RWPE2 (cell line): ENCODE data around the gene DELE1.

Source experiments
- ATAC-seq: fragments of 200-7000 bp; cut with Tn5 transposase; 3 replicates; pipeline ENCODE4 v1.9.1; 2021; ENCODE audit warnings: low read depth
- DNase-seq: peaks from one replicate; pipeline ENCODE4 v3.0.0-alpha.2; 2020; ENCODE audit warnings: low spot score
- H3K27ac ChIP-seq: fragments of 450-650 bp; 2 replicates; pipeline ENCODE4 v1.5.1; 2017; ENCODE audit warnings: mild to moderate bottlenecking; ENCODE audit not compliant: poor library complexity, severe bottlenecking
- H3K27me3 ChIP-seq: fragments of 250-450 bp; sonication (Bioruptor Pico); 2 replicates; pipeline ENCODE4 v1.5.1; 2021; ENCODE audit warnings: mild to moderate bottlenecking, moderate library complexity; ENCODE audit not compliant: insufficient read depth, poor library complexity, severe bottlenecking
- H3K36me3 ChIP-seq: fragments of 250-450 bp; sonication (Bioruptor Pico); 2 replicates; pipeline ENCODE4 v1.5.1; 2020; ENCODE audit warnings: low read depth, mild to moderate bottlenecking, moderate library complexity
- H3K4me1 ChIP-seq: fragments of 250-450 bp; sonication (Bioruptor Pico); 2 replicates; pipeline ENCODE4 v1.5.1; 2021; ENCODE audit warnings: mild to moderate bottlenecking, moderate library complexity; ENCODE audit not compliant: insufficient read depth, poor library complexity, severe bottlenecking
- H3K4me3 ChIP-seq: fragments of 250-450 bp; sonication (Bioruptor Pico); 2 replicates; pipeline ENCODE4 v1.5.1; 2021; ENCODE audit warnings: mild to moderate bottlenecking, moderate library complexity; ENCODE audit not compliant: severe bottlenecking
- H3K9me3 ChIP-seq: fragments of 250-450 bp; sonication (Bioruptor Pico); 2 replicates; pipeline ENCODE4 v1.5.1; 2021; ENCODE audit warnings: mild to moderate bottlenecking, moderate library complexity; ENCODE audit not compliant: severe bottlenecking
- CTCF ChIP-seq: fragments of 450-650 bp; IDR thresholded peaks from one replicate; pipeline ENCODE4 v1.5.1; 2017; ENCODE audit warnings: mild to moderate bottlenecking, moderate library complexity; ENCODE audit not compliant: poor library complexity, severe bottlenecking

Gene DELE1

GRCh38 chr5:141957367-141957996 lies 33.8 kb downstream of the DELE1 start:
- Histone ChIP-seq H3K9me3 (no peaks in the 10 kb centered on the region), H3K27ac (no peak overlapping the region), H3K27me3 (no peaks in the 10 kb centered on the region), H3K36me3 (no peaks in the 10 kb centered on the region), H3K4me3 (no peak overlapping the region), H3K4me1 (no peaks in the 10 kb centered on the region)
- no peak for DNase-seq
- no peak for ATAC-seq
- no peak for TF ChIP-seq CTCF

- ATAC-seq, result no peak
- no peak for TF ChIP-seq CTCF
- H3K27ac ChIP-seq, result no peak within 1 kb of the TSS
- no peaks in the 10 kb centered on the region for H3K27me3 ChIP-seq
- no peaks in the 10 kb centered on the region for H3K9me3 ChIP-seq
- H3K4me1 ChIP-seq, result no peaks in the 10 kb centered on the region
- no peaks in the 10 kb centered on the region for H3K36me3 ChIP-seq
- DNase-seq, result no peak
- no peak within 1 kb of the TSS for H3K4me3 ChIP-seq
These were observed 34.4 kb downstream of the DELE1 start, which contains the start of gene PCDH12 for GRCh38 chr5:141958113-141958512. Gene PCDH12 (minus strand): TSS chr5:141958202. CDS start chr5:141957851, 351 bp downstream.

- Histone ChIP-seq H3K36me3 (no peaks in the 10 kb centered on the region), H3K9me3 (no peaks in the 10 kb centered on the region), H3K27ac (no peak overlapping the region), H3K4me3 (no peak overlapping the region), H3K27me3 (no peaks in the 10 kb centered on the region), H3K4me1 (no peaks in the 10 kb centered on the region)
- no peak for TF ChIP-seq CTCF
- no peak for DNase-seq
- ATAC-seq, result no peak
These were observed 35.0 kb downstream of the DELE1 start for GRCh38 chr5:141958546-141959172.

- H3K9me3 ChIP-seq, result no peaks in the 10 kb centered on the region
- H3K36me3 ChIP-seq, result no peaks in the 10 kb centered on the region
- DNase-seq (no peak), ATAC-seq (peak; percentile 23; the same call in 1 of the 3 replicates)
- no peak for TF ChIP-seq CTCF
- no peak overlapping the region for H3K27ac ChIP-seq
- no peak overlapping the region for H3K4me3 ChIP-seq
- no peaks in the 10 kb centered on the region for H3K4me1 ChIP-seq
- no peaks in the 10 kb centered on the region for H3K27me3 ChIP-seq
These were observed 36.3 kb downstream of the DELE1 start for GRCh38 chr5:141960018-141960417.
